PC-3 (cell line): ENCODE measurements around the gene KATNAL1. TPM values are rescaled to one million over a fixed set of nuclear protein-coding genes. Genes with fewer than 3 reads are reported as not detected.

Source experiments
- ATAC-seq: fragments of 200-7000 bp; cut with Tn5 transposase; 2 replicates; pipeline ENCODE4 v1.9.1; 2020; ENCODE audit warnings: mild to moderate bottlenecking, moderate library complexity
- BruUV-seq: library from RNA; stranded (reverse); fragments of 400-500 nt; replicated peaks from 2 replicates; lab custom pipeline; 2021; lab: Mats Ljungman, UMichigan
- CTCF ChIA-PET: fragments of 300-600 bp; sonication (Branson Sonifier 250); formaldehyde crosslinking; loops from one replicate; lab custom pipeline; 2022; ENCODE audit warnings: antibody characterized with exemption; lab: Charles Lee
- POLR2A ChIA-PET: fragments of 300-600 bp; sonication (Branson Sonifier 250); formaldehyde crosslinking; loops from one replicate; lab custom pipeline; 2022; ENCODE audit warnings: antibody characterized with exemption; ENCODE audit not compliant: unreplicated experiment; lab: Charles Lee
- DNase-seq: peaks from one replicate; pipeline ENCODE4 v3.0.0-alpha.2; 2015
- H2AFZ ChIP-seq: fragments of 300-600 bp; sonication (generic); 2 replicates; pipeline ENCODE4 v1.6.0; 2016; ENCODE audit warnings: antibody characterized with exemption, low read length
- H3F3A ChIP-seq: fragments of 300-600 bp; sonication (generic); one replicate; pipeline ENCODE4 v1.6.0; 2017; ENCODE audit warnings: antibody characterized with exemption, low read length, control low read depth, mild to moderate bottlenecking; ENCODE audit not compliant: unreplicated experiment
- H3K27ac ChIP-seq: fragments of 300-600 bp; sonication (generic); 2 replicates; pipeline ENCODE4 v1.5.1; 2016; ENCODE audit warnings: mild to moderate bottlenecking, low read length
- H3K27me3 ChIP-seq: fragments of 300-600 bp; sonication (generic); 2 replicates; pipeline ENCODE4 v1.6.1; 2016; ENCODE audit warnings: low read length, mixed read lengths
- H3K36me3 ChIP-seq: fragments of 300-600 bp; sonication (generic); 2 replicates; pipeline ENCODE4 v1.6.1; 2016; ENCODE audit warnings: low read depth, mixed run types, low read length, mixed read lengths
- H3K4me1 ChIP-seq: fragments of 300-600 bp; sonication (generic); 2 replicates; pipeline ENCODE4 v1.5.1; 2016; ENCODE audit warnings: low read length; ENCODE audit not compliant: insufficient read depth
- H3K4me2 ChIP-seq: fragments of 300-600 bp; sonication (generic); 2 replicates; pipeline ENCODE4 v1.6.0; 2016; ENCODE audit warnings: low read length
- H3K4me3 ChIP-seq: fragments of 300-600 bp; sonication (generic); 2 replicates; pipeline ENCODE4 v1.5.1; 2016; ENCODE audit warnings: mild to moderate bottlenecking, low read length, mixed read lengths
- H3K79me2 ChIP-seq: fragments of 300-600 bp; sonication (generic); 2 replicates; pipeline ENCODE4 v1.6.1; 2017; ENCODE audit warnings: low read length, mixed read lengths
- H3K9ac ChIP-seq: fragments of 300-600 bp; sonication (generic); 2 replicates; pipeline ENCODE4 v1.6.0; 2016; ENCODE audit warnings: mild to moderate bottlenecking, low read length
- H3K9me2 ChIP-seq: fragments of 300-600 bp; sonication (generic); replicated peaks from 2 replicates; pipeline ENCODE4 v1.6.1; 2016; ENCODE audit warnings: mixed run types, low read length, mixed read lengths
- H3K9me3 ChIP-seq: fragments of 300-600 bp; sonication (generic); 2 replicates; pipeline ENCODE4 v1.6.1; 2016; ENCODE audit warnings: low read length, mixed read lengths
- H4K20me1 ChIP-seq: fragments of 300-600 bp; sonication (generic); 2 replicates; pipeline ENCODE4 v1.6.1; 2016; ENCODE audit warnings: low read length, mixed read lengths
- CTCF ChIP-seq: fragments of 300-600 bp; sonication (generic); conservative IDR thresholded peaks from 2 replicates; pipeline ENCODE4 v1.5.1; 2017; ENCODE audit warnings: antibody characterized with exemption, low read depth, mild to moderate bottlenecking, low read length
- EZH2 ChIP-seq: fragments of 300-600 bp; sonication (generic); IDR thresholded peaks from one replicate; pipeline ENCODE4 v1.6.1; 2017; ENCODE audit warnings: antibody characterized with exemption, mild to moderate bottlenecking, low read length; ENCODE audit not compliant: unreplicated experiment
- EZH2phosphoT487 ChIP-seq: fragments of 300-600 bp; sonication (generic); IDR thresholded peaks from 2 replicates; pipeline ENCODE4 v1.6.1; 2018; ENCODE audit warnings: mild to moderate bottlenecking, antibody characterized with exemption, low read length, borderline replicate concordance
- intact Hi-C: fragments of 100-400 bp; cut with micrococcal nuclease; formaldehyde crosslinking; loops from 2 replicates; pipeline ENCODE4 v1.9.0; 2023
- total RNA-seq: library from RNA; depleted of rRNA; stranded (reverse); fragments of >200 nt; gene quantifications from 2 replicates; pipeline ENCODE4 v1.2.3, GENCODE V29; 2014

KATNAL1 gene
- total RNA-seq, 1 experiment from 2014 or later = 4.3 TPM

GRCh38 chr13:30305456-30305970 is 1.8 kb downstream of the KATNAL1 start:
- H3K9me3 ChIP-seq = no peaks in the 10 kb centered on the region
- TF ChIP-seq EZH2phosphoT487 (no peak), EZH2 (no peak), CTCF (no peak)
- H3K27me3 ChIP-seq = no peaks in the 10 kb centered on the region
- peaks cover 23% of the 10 kb centered on the region for H3K4me1 ChIP-seq
- peak overlapping the region; percentile 78; the same call in 1 of the 2 replicates for H3K4me3 ChIP-seq
- H3K4me2 ChIP-seq = peak overlapping the region; percentile 87
- no peaks in the 10 kb centered on the region for H4K20me1 ChIP-seq
- ATAC-seq = no peak
- H3K36me3 ChIP-seq = no peaks in the 10 kb centered on the region
- no peak overlapping the region for H3K27ac ChIP-seq
- H2AFZ ChIP-seq = no peak overlapping the region
- H3K79me2 ChIP-seq = peaks cover 57% of the 10 kb centered on the region
- no peaks in the 10 kb centered on the region for H3K9me2 ChIP-seq
- POLR2A ChIA-PET = no interaction called here
- peak overlapping the region; percentile 91; the same call in 1 of the 2 replicates for H3K9ac ChIP-seq
- CTCF ChIA-PET = no interaction called here
- H3F3A ChIP-seq = no peaks in the 10 kb centered on the region
- intact Hi-C loops = loop anchor here (5.0 kb wide), 1 partner anchor 48 kb away; no protein-coding TSS in a partner anchor
- DNase-seq = no peak
- no TSS peak for BruUV-seq

GRCh38 chr13:30303269-30303668 is 4.1 kb downstream of the KATNAL1 start:
- no peaks in the 10 kb centered on the region for H3K36me3 ChIP-seq
- POLR2A ChIA-PET = no interaction called here
- ATAC-seq (no peak), DNase-seq (no peak)
- CTCF ChIA-PET = no interaction called here
- BruUV-seq = no TSS peak
- H3K79me2 ChIP-seq = peaks cover 69% of the 10 kb centered on the region
- H3F3A ChIP-seq = no peaks in the 10 kb centered on the region
- H3K9ac ChIP-seq = no peak overlapping the region
- no peaks in the 10 kb centered on the region for H4K20me1 ChIP-seq
- no peaks in the 10 kb centered on the region for H3K9me3 ChIP-seq
- no peaks in the 10 kb centered on the region for H3K9me2 ChIP-seq
- TF ChIP-seq EZH2 = no peak
- no peak for TF ChIP-seq EZH2phosphoT487
- TF ChIP-seq CTCF = no peak
- no peak overlapping the region for H3K4me3 ChIP-seq
- H3K4me1 ChIP-seq = peaks cover 21% of the 10 kb centered on the region
- no peak overlapping the region for H3K4me2 ChIP-seq
- intact Hi-C loops = no loop called here
- no peaks in the 10 kb centered on the region for H3K27me3 ChIP-seq
- no peak overlapping the region for H3K27ac ChIP-seq
- no peak overlapping the region for H2AFZ ChIP-seq

- H3K9me2 ChIP-seq = no peaks in the 10 kb centered on the region
- POLR2A ChIA-PET = no interaction called here
- H2AFZ ChIP-seq = no peak overlapping the region
- H4K20me1 ChIP-seq = no peaks in the 10 kb centered on the region
- H3K4me2 ChIP-seq = no peak overlapping the region
- peaks cover 15% of the 10 kb centered on the region for H3K4me1 ChIP-seq
- H3K79me2 ChIP-seq = peaks cover 72% of the 10 kb centered on the region
- H3K27me3 ChIP-seq = no peaks in the 10 kb centered on the region
- BruUV-seq = no TSS peak
- ATAC-seq (no peak), DNase-seq (no peak)
- no peak overlapping the region for H3K9ac ChIP-seq
- no peaks in the 10 kb centered on the region for H3K9me3 ChIP-seq
- no peaks in the 10 kb centered on the region for H3F3A ChIP-seq
- H3K36me3 ChIP-seq = no peaks in the 10 kb centered on the region
- no peak overlapping the region for H3K27ac ChIP-seq
- H3K4me3 ChIP-seq = no peak overlapping the region
- no peak for TF ChIP-seq EZH2phosphoT487
- no peak for TF ChIP-seq CTCF
- TF ChIP-seq EZH2 = no peak
- intact Hi-C loops = no loop called here
- CTCF ChIA-PET = no interaction called here
These were observed 5.5 kb downstream of the KATNAL1 start for GRCh38 chr13:30301827-30302226.
